Neutrophil (primary cell): ENCODE results near the gene EPS15.

Source experiments
- H3K27ac ChIP-seq: fragments of 200-600 bp; sonication (generic); 2 replicates; pipeline ENCODE4 v1.5.1; 2016; ENCODE audit warnings: mild to moderate bottlenecking, moderate library complexity
- H3K27me3 ChIP-seq: fragments of 200-600 bp; sonication (generic); 2 replicates; pipeline ENCODE4 v1.6.0; 2016; ENCODE audit warnings: mild to moderate bottlenecking
- H3K36me3 ChIP-seq: fragments of 200-600 bp; sonication (generic); 2 replicates; pipeline ENCODE4 v1.5.1; 2017
- H3K4me1 ChIP-seq, 2 experiments: fragments of 200-600 bp in 1 of 2; sonication (generic) in 1 of 2; 1 replicate in 1 of 2; 2 replicates in 1 of 2; pipeline versions ENCODE4 v1.5.1 to v1.6.1; 2013 to 2016; ENCODE audit warnings: low read depth in 1 of 2, low read length in 1 of 2, mild to moderate bottlenecking in 1 of 2, moderate library complexity in 1 of 2; ENCODE audit not compliant: control insufficient read depth in 1 of 2, insufficient read depth in 1 of 2
- H3K4me3 ChIP-seq, 2 experiments: fragments of 200-600 bp in 1 of 2; sonication (generic) in 1 of 2; 1 replicate in 1 of 2; 2 replicates in 1 of 2; pipeline ENCODE4 v1.5.1; 2013 to 2016; ENCODE audit warnings: low read depth in 1 of 2, low read length in 1 of 2, mild to moderate bottlenecking in 1 of 2, moderate library complexity in 1 of 2
- H3K9me3 ChIP-seq: fragments of 200-600 bp; sonication (generic); 2 replicates; pipeline ENCODE4 v1.5.1; 2016
- TF ChIP-seq, protein P1 (sequence below): fragments of 200-600 bp; sonication (generic); IDR thresholded peaks from 2 replicates; pipeline ENCODE4 v1.5.1; 2016; ENCODE audit warnings: antibody characterized with exemption

The EPS15 gene

DNA sequence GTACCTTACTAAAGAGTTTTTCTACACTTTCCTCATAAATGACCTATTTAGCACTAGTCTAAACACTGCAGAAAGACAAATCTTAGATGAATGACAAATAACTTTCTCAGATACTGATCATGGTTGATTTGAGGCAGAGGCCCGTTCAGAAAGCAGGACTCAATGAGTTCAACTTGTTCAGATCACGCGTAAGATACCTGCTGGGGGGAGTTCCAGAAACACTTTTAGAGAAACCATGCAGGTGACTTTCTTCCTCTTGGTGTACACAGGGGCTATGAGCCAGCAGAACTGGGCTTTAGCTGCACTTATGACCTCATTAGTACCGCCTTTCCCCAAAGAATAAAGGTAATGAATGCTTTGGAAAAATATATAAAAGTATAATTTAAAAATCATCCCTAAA is 149.9 kb downstream of the EPS15 start:
- Histone ChIP-seq H3K36me3 (peaks cover 57% of the 10 kb centered on the region), H3K27ac (no peak overlapping the region), H3K9me3 (no peaks in the 10 kb centered on the region), H3K4me3 (no peak overlapping the region), H3K4me1 (no peaks in the 10 kb centered on the region), H3K27me3 (no peaks in the 10 kb centered on the region)
- TF ChIP-seq, protein P1, sequence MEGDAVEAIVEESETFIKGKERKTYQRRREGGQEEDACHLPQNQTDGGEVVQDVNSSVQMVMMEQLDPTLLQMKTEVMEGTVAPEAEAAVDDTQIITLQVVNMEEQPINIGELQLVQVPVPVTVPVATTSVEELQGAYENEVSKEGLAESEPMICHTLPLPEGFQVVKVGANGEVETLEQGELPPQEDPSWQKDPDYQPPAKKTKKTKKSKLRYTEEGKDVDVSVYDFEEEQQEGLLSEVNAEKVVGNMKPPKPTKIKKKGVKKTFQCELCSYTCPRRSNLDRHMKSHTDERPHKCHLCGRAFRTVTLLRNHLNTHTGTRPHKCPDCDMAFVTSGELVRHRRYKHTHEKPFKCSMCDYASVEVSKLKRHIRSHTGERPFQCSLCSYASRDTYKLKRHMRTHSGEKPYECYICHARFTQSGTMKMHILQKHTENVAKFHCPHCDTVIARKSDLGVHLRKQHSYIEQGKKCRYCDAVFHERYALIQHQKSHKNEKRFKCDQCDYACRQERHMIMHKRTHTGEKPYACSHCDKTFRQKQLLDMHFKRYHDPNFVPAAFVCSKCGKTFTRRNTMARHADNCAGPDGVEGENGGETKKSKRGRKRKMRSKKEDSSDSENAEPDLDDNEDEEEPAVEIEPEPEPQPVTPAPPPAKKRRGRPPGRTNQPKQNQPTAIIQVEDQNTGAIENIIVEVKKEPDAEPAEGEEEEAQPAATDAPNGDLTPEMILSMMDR, result no peak

DNA sequence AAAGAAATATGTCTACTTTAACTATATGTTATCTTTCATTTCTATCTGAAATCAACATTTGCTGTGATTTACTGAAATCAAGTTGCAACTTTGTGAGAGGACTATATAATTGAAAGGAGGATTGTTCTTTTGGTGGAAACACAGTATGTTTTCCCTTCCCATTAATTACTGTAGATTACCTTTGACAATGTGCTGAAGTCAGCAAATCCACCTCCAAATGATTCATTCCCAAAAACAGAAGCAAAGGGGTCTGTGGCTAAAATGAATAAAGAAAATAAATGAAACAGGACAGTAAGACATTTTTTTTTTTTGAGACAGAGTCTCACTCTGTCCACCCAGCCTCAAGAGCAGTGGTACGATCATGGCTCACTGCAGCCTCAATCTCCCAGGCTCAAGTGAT is 153.3 kb downstream of the EPS15 start:
- TF ChIP-seq, protein P1, result no peak
- Histone ChIP-seq H3K27me3 (no peaks in the 10 kb centered on the region), H3K36me3 (peaks cover 58% of the 10 kb centered on the region), H3K9me3 (no peaks in the 10 kb centered on the region), H3K27ac (no peak overlapping the region), H3K4me3 (no peak overlapping the region), H3K4me1 (no peaks in the 10 kb centered on the region)

DNA sequence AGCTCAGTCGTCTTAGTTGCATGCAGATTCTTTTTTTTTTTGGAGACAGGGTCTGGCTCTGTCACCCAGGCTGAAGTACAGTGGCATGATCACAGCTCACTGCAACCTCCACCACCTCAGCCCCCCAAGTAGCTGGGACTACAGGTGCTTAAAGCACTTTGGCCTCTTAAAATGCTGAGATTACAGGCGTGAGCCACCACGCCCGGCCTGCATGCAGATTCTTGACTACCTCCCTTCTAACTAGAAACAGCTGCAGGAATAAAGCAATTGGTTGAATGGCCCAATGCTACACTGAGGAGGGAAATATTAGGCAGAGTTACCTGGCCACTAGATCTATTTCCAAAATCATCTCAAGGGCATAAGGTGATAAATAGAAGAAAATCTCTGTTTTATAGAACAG is 159.2 kb downstream of the EPS15 start:
- TF ChIP-seq, protein P1, result no peak
- Histone ChIP-seq H3K27ac (no peak overlapping the region), H3K27me3 (no peaks in the 10 kb centered on the region), H3K4me3 (no peak overlapping the region), H3K4me1 (no peaks in the 10 kb centered on the region), H3K9me3 (no peaks in the 10 kb centered on the region), H3K36me3 (peaks cover 90% of the 10 kb centered on the region)

DNA sequence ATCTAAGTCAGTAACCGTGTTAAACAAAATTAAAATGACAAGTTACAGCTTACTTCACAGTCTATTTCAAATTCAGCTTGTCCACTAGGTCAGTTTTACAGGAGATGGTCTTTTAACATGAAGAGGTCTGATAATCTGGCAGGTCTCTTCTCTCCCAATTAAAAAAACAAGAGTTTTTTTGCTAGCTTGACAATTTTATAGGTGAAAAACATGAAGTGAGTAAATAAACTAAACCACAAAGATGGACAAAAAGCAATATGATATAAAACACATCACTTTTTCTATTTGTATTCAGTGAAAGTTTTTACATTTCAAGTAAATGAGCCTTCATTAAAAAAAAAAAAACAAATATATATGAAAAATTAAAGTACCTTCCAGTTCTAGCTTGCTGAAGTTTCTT is 163.7 kb downstream of the EPS15 start:
- Histone ChIP-seq H3K9me3 (no peaks in the 10 kb centered on the region), H3K36me3 (peaks cover 73% of the 10 kb centered on the region), H3K27ac (no peak overlapping the region), H3K4me1 (no peaks in the 10 kb centered on the region), H3K4me3 (no peak overlapping the region), H3K27me3 (no peaks in the 10 kb centered on the region)
- TF ChIP-seq, protein P1, result no peak

DNA sequence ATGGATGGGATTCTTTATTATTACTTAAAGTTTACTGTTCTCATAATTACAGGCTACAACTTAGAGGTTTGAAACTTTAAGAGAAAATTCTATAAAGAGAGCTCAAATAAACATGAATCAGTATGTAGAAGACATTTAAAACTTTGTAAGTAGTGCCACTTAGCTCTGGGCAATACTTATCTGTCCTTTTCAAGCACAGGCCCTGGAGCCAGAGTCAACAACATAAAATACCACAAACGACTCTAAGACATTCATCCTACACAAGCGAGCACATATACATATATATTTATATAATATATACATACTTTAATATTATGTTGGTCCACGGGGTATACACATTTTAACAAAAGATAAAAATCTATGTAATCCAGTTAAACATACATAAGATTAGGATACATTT is 164.7 kb downstream of the EPS15 start:
- H3K4me3 ChIP-seq, result no peak overlapping the region
- H3K27me3 ChIP-seq, result no peaks in the 10 kb centered on the region
- H3K36me3 ChIP-seq, result peaks cover 65% of the 10 kb centered on the region
- TF ChIP-seq, protein P1, result no peak
- no peak overlapping the region for H3K27ac ChIP-seq
- no peaks in the 10 kb centered on the region for H3K4me1 ChIP-seq
- H3K9me3 ChIP-seq, result no peaks in the 10 kb centered on the region

DNA sequence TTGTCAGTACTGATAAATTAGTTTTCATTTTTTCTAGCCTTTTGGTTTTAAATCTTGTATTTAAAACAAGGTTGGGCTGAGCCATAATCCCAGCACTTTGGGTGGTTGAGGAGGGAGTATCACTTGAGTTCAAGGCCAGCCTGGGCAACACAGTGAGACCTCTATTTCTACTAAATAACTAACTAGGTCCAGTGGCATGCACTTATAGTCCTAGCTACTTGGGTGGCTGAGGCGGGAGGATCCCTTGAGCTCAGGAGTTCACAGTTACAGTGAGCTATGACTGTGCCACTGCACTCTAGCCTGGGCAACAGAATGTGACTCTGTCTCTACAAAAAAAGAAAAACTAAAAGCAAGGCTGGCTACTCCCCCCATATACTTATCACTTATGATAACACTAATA is 167.2 kb downstream of the EPS15 start:
- H3K36me3 ChIP-seq, result peaks cover 43% of the 10 kb centered on the region
- TF ChIP-seq, protein P1, result no peak
- H3K27me3 ChIP-seq, result peaks cover 7% of the 10 kb centered on the region
- no peaks in the 10 kb centered on the region for H3K9me3 ChIP-seq
- no peak overlapping the region for H3K4me3 ChIP-seq
- H3K4me1 ChIP-seq, result no peaks in the 10 kb centered on the region
- H3K27ac ChIP-seq, result no peak overlapping the region
